ENCODE data around the gene CHST11. TPM values are rescaled to one million over a fixed set of nuclear protein-coding genes. Genes with fewer than 3 reads are reported as not detected.

Gene CHST11
- total RNA-seq, 4 donors from 2014 or later = 5.7 to 15.7 (median 7.1) TPM

- H3K36me3 ChIP-seq = no peaks in the 10 kb centered on the region
- no peaks in the 10 kb centered on the region for H3K9me3 ChIP-seq
- H3K4me1 ChIP-seq = peaks cover 0 to 2% (median under 1%) of the 10 kb centered on the region in 4 donors
- DNase-seq (ENCODE audit: extremely low spot score) = no peak
- no peak overlapping the region for H3K4me3 ChIP-seq
- TF ChIP-seq EP300 (IDR thresholded peaks at IDR 0.05) (no peak), POLR2A (IDR thresholded peaks at IDR 0.05; ENCODE audit: low read depth) (no peak), CTCF (IDR thresholded peaks at IDR 0.05) (no peak), POLR2AphosphoS5 (IDR thresholded peaks at IDR 0.05) (no peak)
- intact Hi-C loops (cut with DNase I) = loop anchor here (10.0 kb wide), 1 partner anchor 264 kb away; no protein-coding TSS in a partner anchor
- H3K27ac ChIP-seq (replicated peaks in 1 of 4) = no peak overlapping the region
- no peaks in the 10 kb centered on the region for H3K27me3 ChIP-seq
Observed at GRCh38 chr12:104450700-104451099, 6.0 kb upstream of the CHST11 start.

GRCh38 chr12:104452087-104452486 lies 4.7 kb upstream of the CHST11 start:
- Histone ChIP-seq H3K4me3 (no peak overlapping the region), H3K4me1 (peaks cover 0 to 13% (median 11%) of the 10 kb centered on the region in 4 donors), H3K36me3 (no peaks in the 10 kb centered on the region), H3K9me3 (no peaks in the 10 kb centered on the region), H3K27me3 (no peaks in the 10 kb centered on the region), H3K27ac (replicated peaks in 1 of 4) (no peak overlapping the region)
- DNase-seq (ENCODE audit: extremely low spot score) = no peak
- WGBS = 100% methylated on average over 1 of the region's 1 CpG
- TF ChIP-seq POLR2A (IDR thresholded peaks at IDR 0.05; ENCODE audit: low read depth) = no peak
- no peak for TF ChIP-seq POLR2AphosphoS5 (IDR thresholded peaks at IDR 0.05)
- TF ChIP-seq EP300 (IDR thresholded peaks at IDR 0.05) = no peak
- TF ChIP-seq CTCF (IDR thresholded peaks at IDR 0.05) = no peak
- intact Hi-C loops (cut with DNase I) = loop anchor here (10.0 kb wide), 1 partner anchor 263 kb away; no protein-coding TSS in a partner anchor

GRCh38 chr12:104453133-104453532 lies 3.6 kb upstream of the CHST11 start:
- Histone ChIP-seq H3K4me3 (no peak overlapping the region), H3K27me3 (peaks cover 0 to 3% (median 0%) of the 10 kb centered on the region in 4 donors), H3K9me3 (no peaks in the 10 kb centered on the region), H3K36me3 (no peaks in the 10 kb centered on the region), H3K4me1 (peaks cover 0 to 24% (median 20%) of the 10 kb centered on the region in 4 donors), H3K27ac (replicated peaks in 1 of 4) (no peak overlapping the region)
- TF ChIP-seq EP300 (IDR thresholded peaks at IDR 0.05) (no peak), POLR2AphosphoS5 (IDR thresholded peaks at IDR 0.05) (no peak), POLR2A (IDR thresholded peaks at IDR 0.05; ENCODE audit: low read depth) (no peak), CTCF (IDR thresholded peaks at IDR 0.05) (no peak)
- no peak for DNase-seq (ENCODE audit: extremely low spot score)
- intact Hi-C loops (cut with DNase I) = loop anchor here (10.0 kb wide), 1 partner anchor 262 kb away; no protein-coding TSS in a partner anchor
- WGBS = 85% methylated on average over 2 of the region's 2 CpGs

GRCh38 chr12:104454997-104455396 lies 1.8 kb upstream of the CHST11 start:
- 100% methylated on average over 1 of the region's 1 CpG for WGBS
- intact Hi-C loops (cut with DNase I) = loop anchor here (10.0 kb wide), 1 partner anchor 260 kb away; no protein-coding TSS in a partner anchor

More at GRCh38 chr12:104454997-104455396, 1.8 kb upstream of the CHST11 start:
- Histone ChIP-seq H3K4me1 (peaks cover 5 to 41% (median 35%) of the 10 kb centered on the region in 4 donors), H3K27ac (replicated peaks in 1 of 4) (no peak overlapping the region), H3K27me3 (peaks cover 0 to 4% (median 0%) of the 10 kb centered on the region in 4 donors), H3K9me3 (no peaks in the 10 kb centered on the region), H3K4me3 (no peak overlapping the region), H3K36me3 (no peaks in the 10 kb centered on the region)
- no peak for DNase-seq (ENCODE audit: extremely low spot score)
- no peak for TF ChIP-seq CTCF (IDR thresholded peaks at IDR 0.05)
- TF ChIP-seq POLR2A (IDR thresholded peaks at IDR 0.05; ENCODE audit: low read depth) = no peak
- no peak for TF ChIP-seq POLR2AphosphoS5 (IDR thresholded peaks at IDR 0.05)
- no peak for TF ChIP-seq EP300 (IDR thresholded peaks at IDR 0.05)

Data from esophagus muscularis mucosa (tissue), 4 donors.